Endometrium (tissue), 2 donors: ENCODE results near the gene CTBP2.
"Not testable (repeated sequence)": the region's sequence is repeated elsewhere in the genome, so short reads cannot be mapped to it uniquely, and the experiment has no call there.

Source experiments
- FAIRE-seq: peaks from 2 replicates; lab custom pipeline; 2012; peaks lifted over from hg19 to GRCh38; lab: Jason Lieb, UNC
- donor health status: control.
- donor health status: control.

The CTBP2 gene

DNA sequence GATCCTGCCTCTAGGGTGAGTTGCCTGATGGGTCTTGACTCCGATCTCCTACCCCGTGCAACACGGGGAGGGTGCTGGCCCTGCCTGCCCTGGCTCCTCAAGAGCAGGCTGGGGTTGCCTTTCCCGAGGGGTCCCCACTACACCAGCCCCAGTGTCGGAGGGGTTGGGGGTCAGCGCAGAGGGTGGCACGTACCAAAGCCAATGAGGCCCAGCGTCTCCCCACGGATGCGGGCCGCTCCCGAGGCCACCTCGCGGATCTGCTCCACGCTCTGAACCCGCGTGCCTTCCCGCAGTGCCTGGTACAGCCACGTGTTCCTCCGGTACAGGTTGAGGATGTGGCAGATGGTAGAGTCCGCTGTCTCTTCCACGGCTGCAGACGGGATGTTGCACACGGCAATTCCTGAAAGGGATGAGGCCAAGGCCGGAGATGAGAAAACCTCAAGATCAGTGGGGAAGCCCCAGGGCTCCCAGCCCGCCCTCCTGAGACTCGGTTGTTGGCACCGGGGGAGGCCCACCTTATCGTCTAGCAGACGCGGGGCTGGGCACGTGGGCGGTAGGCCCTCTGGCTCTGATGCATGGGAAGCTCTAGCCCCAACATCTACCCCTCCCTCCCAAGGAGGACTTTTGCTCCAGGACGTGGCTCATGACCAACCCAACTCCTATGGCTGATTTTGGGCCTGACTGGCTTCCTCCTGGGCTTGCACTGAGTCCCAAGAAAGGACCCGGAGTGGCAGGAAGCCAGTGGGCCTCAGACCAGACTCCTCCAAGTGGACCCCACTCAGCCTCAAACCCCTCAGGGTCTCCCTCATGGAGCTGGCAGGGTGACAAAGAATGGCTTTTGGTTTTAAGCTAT is 162.4 kb downstream of the CTBP2 start:
- FAIRE-seq = no peak

DNA sequence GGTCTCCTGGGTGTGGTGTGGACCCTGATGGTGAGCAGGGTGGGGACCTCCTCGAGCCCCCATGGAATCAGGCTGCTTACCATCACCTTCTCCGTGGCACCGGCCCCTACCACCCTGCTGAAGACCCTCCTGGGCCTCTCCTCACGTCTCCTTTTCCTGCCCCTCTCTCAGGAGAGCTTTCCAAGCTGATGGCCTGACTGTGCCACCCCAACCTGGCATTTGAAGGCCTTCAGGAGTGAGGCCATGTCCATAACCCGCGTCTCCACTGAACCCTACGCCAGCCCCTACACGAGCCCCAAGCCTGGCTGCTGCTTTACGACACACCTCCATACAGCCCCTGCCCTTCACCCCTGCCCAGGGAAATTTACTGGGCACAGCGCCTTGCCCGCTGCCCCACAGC is 163.1 kb downstream of the CTBP2 start:
- FAIRE-seq = no peak

DNA sequence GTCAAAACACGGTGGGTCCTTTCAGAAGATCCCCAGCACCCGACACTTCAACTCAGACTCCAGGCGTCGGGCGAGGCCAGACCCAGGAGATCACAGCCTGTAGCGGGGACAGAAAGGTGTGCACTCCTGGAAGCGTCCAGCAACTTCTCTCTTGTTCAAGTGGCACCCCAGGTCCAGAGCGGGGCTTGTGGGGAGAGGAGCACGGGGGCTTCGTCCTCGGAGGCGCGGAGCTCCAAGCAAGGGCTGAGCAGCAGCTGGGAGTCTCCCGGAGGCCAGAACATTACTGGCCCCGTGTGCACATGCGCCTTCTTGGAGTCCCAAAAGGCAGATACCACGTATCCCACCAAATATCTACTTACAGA is 163.5 kb downstream of the CTBP2 start:
- FAIRE-seq = no peak

DNA sequence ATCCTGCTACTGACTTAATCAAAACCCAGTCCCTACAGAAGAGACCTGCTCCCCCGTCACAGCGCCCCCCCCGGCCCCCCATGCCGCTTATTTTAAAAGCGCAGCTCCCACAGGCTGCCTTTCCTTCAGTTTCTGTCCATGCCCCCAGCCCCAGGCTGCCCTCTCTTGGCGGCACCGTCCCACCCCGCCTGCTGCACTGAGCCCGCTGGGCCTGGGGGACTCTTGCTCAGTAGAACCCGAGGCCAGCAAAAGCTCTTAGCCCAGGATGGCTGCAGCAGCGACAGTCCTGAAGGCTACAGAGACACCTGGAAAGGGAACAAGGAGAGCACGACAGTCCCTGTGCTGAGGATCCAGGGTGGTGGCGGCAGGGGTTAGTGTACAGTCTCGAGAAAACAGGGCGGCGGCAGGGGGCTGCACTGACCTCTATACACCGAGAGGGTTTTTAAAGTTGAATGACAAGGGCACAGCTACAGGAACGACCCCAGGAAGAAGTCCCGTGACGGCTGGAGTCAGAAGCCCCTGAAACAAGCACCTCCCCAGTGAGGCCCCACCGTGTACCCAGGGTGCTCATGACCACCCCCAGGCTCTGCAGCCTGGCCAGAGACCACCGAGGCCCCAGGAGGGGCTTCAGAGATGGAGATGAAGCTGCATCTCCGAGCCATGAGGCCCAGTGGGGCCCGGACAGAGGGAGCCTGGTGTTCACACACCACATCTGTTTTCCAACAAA is 164.1 kb downstream of the CTBP2 start:
- FAIRE-seq = no peak

DNA sequence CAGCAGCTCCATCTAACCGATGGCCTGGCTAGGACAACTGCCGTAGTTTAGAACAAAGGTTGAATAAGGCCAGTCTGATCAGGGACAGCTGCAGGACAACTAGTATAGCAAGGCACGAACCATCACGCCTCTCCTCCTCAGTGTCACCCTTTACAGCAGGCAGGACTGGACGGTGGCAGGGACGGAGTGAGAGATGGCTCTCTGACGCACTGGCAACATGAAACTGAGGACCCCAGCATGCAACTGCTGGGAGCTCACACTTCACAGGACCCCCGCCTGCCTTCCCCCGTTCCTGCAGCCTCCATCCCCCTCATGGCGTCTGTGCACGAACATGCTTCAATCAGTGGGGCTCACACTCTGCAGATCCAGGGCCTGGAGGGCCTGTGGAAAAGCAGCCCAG is 164.8 kb downstream of the CTBP2 start:
- FAIRE-seq = no peak

DNA sequence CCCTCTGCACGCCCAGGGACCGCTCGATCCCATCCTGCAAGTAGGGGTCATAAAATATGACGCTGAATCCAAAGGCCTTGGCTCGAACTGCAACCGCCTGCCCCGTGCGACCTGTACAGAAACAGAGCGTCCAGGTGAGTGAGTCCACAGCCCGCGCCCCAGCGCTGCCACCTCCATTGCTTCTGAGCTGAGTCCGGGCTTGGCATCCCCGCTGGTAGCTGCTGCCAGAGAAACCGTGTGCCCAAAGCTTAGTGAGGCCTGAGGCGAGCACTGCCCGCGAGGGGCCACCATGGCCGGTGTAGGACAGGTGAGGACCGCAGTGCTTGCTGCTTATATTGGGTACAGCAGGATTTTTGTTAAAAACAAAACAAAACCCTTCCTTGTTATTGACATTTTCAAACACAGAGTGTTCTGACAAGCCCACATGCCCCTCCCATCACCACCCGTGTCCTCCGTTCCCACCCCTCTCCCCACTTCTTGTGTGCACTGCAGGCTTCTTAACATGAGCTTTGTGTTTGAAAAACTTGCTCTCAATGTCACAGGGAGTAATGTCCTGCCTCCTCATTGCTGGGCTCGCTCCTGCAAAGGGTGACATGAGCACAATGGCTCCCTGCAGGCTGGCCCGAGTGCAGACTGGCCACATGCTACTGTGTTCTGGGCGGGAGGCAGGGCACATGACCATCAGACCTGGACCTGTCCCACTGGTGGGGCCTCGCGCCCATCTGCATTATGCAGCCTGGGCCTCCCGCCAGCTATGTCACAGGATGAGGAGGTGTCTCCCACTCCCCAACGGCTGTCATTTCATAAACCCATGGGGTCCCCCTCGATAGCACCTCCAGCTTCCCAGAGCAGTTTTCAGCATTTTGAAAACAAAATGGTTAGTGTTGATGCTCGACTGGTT is 165.5 kb downstream of the CTBP2 start:
- FAIRE-seq = no peak

DNA sequence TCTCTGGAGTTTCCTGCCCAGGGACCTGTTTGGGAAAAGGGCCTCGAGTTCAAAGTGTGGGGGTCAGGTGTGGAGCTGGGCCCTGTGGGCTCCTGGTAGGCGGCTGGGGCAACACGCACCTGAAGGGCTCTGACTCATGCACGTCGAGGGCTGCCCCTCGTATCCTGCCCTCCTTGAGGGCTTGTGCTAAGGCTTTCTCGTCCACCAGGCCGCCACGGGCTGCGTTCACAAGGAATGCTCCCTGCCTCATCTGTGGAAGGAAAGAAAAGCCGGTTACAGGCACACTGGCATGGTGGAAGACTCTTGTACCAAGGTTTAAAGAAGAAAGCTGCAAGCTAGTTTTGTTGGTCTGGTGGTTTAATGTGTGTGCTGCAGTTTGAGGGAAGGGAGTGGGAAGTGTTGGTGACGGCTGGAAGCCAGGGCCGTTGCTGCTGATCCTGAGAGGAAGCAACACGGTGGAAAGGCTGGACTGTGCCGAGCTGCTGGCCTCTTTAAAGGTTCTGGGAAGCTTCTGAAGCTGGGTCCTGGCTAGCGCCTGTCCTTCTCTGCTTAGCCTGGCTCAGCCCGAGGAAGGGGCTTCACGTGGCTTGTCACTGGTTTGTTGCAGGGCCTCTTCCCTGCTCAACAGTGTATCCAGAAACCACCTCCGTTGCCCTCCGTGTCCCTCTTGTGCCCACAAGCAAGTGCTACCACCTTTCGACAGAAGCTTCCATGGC is 166.5 kb downstream of the CTBP2 start:
- FAIRE-seq = no peak

DNA sequence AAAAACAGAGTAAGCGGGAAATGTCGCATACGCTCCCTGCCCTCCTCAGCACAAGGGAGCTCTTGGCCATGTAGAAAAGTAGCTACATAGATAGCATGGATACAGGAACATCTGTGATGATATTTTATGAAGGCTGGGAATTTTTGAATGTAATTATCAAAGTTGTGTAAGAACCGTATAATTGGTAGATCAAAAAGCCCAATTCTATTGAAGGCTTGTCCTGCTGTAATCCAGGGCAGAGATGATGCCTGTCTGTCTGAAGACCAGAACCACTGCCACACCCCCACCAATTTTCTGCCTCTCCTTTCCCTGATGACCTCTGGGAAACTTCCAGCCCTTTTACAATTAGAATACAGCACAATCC is 167.0 kb downstream of the CTBP2 start:
- no peak for FAIRE-seq

DNA sequence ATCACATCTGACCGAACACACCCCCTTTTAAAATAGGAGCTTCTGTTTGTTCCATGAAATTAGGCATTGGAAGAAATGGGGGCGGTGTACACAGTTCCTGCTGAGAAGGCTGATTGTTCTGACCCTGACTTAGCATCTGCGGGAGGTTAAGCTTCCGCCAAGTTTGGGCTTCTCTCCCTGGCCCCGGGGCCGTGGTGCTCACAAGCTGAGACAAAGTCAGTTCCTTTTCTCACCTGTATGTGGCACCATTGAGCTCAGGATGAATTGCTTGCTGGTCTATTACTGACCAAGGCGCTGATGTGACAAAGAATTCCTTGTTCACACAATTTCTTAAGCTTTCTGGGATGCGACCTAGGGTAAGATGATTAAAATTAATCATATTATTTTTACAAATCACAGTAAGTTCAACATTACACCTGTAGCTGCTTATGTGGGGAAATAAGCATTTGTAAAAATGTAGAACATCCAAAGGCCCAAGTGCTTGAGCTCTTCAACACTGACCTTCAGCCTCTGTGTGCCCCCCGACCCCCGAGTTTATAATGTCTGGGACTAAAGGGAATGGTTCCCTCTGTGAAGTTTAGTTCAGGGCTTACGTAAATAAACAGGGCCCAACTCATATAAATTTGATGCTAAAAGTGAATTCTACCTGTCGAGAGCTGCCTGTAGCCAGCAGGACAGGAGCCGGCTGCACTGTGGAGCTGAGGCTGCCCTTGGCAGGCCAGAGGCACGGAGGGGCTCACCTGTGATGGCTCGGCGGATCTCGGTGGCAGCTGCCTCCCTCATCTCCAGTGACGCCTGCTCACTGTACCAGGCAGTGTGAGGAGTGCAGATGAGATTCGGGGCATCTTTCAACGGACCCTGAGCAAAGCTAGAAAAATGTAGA is 167.7 kb downstream of the CTBP2 start:
- peak; percentile 23 for FAIRE-seq

DNA sequence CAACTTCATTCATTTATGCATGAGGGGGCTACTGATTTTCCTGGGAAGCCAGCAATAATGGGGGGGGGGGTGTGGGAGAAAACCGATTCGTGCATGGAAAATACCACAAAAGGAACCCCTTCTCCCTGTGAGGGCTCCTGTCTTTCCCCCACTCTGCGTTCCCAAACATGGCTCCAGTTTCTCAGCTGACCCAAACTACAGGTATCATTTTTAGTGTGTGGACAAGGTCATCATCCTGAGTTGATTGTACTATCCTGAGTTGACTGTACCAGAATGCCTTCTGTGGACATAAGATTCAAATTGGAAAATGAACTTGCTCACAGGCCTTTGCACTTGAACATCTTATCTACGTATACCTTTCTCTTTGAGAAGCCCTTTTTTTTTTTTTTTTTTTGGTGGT is 168.5 kb downstream of the CTBP2 start:
- no peak for FAIRE-seq

DNA sequence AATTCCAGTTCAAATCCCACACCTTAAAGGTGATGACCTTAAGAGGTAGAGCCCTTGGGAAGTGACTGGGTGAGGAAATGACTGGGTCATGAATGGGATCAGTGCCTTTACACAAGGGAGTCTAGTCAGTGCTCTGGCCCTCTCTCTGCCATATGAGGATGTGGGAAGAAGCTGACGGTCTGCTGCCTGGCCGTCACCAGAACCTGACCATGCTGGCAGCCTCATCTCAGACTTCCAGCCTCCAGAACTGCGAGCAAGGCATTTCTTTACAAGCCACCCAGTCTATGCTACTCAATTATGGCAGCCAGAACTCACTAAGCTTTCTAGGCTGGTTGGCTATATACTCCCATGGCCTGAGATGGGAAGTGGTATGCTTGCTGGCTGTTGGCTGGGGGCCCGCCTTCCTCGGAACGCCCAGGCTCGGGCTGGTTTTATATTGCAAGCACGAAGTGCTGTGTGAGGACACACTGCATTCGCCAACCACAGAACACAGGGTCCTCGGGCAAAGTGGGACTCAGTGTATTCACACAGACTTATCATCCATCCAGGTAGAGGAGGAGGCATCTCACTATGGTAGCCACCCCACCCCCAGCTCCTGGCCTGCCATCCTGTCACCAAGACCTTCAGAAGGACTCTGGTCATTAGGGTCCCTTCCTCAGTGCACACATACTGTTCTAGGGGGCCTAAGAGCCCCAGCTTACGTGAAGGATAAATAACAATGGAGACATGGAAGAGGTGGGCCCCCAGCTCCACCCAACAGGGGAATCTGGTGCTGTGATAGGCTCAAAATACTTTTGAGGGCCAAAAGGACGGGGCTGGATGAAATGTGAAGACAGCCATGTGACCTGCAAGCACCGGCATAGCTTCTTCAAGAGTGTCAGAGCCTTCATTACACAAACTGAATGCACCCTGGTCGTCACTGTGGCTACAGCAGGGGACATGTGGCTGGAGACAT is 169.4 kb downstream of the CTBP2 start:
- FAIRE-seq = no peak

DNA sequence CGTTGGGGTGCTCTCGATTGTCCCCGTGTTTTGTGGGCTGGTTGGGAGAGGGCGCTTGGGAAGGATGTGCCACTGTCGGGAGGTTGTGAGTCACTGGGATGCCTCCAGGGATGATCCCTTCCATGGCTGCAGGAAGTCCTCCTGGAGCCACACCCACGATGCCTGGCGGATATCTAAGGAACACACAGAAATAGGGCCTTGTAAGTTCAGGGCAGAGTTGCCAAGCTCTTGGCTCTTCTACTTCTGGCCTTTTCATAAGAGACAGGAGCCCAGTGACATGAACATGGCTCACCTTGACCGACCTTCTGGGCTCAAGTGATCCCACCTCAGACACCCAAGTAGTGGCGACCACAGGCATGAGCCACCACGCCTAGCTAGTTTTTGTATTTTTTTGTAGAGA is 170.8 kb downstream of the CTBP2 start:
- FAIRE-seq = no peak

DNA sequence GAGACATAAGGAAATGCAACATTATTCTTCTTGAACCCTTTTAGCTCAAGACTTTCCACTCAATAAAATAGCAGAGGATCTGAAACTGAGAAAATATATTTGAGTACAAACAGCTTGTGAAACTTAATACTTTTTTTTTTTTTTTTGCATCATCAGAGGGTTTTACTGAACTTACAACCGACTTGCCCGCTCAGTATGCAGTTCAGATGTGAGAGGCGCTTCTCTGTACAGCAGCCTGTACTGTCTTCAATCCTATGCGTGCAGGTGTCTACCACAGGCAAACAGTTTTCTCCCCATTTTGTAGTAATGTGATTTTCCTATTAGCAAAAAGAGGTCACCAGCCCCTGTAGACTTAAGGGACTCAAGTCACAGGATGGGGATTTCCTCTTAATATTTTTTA is 171.6 kb downstream of the CTBP2 start:
- not testable (repeated sequence) for FAIRE-seq

DNA sequence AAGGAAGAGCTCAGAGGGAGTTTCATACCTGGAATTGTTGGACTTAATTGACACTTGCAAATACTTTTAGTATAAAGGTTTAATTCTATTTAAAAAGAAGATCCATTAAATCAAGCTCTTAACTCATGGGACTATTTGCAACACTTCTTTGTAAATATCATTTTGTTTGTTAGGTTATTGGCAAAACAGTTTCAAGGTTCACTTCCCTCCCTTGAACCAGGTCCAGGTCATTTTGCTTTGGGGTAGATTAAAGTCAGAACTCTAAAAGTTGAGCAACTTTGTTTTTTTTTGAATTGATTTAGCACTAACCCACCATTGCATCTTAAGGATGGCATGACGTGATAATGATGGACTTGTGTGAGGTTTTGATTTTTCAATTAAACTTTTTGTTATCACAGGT is 172.6 kb downstream of the CTBP2 start:
- FAIRE-seq = no peak

DNA sequence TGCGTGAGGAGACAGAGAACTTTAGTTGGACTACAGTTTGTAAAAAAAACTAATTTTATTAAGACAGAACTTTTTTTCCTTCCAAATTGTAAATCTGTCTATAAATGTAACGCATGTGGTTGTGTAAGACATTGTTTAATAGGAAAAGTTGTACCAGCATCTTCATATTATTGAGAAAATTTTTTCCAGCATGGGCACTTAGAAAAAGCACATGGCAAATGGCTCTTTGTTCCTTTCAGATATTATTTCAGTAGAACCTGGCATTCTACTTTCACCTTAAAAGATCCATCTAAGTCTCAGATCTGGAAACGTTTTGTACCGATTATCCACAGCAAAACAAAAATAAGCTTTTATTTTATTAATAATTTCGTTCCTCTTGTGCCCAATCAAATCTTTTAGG is 175.2 kb downstream of the CTBP2 start:
- FAIRE-seq = no peak

DNA sequence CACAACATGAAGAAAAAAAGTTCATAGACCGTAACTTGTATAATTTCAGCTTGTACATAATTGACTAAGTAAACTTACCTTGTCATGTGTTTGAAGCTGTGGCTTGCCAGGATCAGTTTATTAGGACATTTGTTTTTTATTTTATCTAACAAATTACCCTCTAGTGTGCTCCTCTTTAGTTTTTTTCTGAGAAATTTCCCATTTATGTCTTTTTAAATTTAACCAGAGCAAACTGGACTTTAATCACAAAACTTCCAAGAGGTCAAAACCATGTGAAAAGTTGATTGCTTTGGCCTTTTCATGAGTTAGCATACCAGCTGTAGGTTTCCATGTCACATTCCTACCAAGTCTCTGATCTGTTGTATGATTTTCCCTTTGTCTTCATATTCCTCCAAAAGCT is 176.0 kb downstream of the CTBP2 start:
- no peak for FAIRE-seq

DNA sequence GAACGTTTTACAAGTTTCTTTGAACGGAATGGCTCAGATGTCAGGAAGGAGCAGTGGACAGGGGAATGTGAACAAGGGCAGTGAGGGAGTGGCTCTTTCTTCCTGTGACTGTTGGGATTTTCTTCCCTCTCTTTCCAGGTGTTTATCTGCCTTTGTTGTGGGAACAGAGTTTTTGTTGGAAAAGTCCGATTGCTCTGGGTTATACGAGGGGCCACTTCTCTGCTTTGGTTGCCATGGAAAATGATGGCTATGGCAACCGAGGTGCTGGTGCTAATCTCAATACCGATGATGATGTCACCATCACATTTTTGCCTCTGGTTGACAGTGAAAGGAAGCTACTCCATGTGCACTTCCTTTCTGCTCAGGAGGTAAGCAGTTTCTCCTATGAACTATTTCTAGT is 177.0 kb downstream of the CTBP2 start:
- FAIRE-seq = no peak

DNA sequence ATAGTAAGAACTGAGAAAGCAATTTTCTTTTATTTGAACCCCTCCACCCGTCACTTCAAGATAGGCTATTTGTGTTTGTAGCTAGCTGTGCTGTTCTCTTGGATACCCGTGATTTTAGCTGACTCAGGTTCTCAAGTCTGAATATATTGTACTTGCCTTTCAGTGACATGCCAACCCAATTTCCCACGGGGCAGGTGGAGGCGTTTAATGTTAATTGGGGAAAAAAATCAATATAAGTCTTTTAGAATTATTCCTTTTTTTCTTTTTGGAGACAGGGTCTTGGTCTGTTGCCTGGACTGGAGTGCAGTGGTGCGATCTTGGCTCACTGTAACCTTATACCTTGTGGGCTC is 182.0 kb downstream of the CTBP2 start:
- FAIRE-seq = no peak

DNA sequence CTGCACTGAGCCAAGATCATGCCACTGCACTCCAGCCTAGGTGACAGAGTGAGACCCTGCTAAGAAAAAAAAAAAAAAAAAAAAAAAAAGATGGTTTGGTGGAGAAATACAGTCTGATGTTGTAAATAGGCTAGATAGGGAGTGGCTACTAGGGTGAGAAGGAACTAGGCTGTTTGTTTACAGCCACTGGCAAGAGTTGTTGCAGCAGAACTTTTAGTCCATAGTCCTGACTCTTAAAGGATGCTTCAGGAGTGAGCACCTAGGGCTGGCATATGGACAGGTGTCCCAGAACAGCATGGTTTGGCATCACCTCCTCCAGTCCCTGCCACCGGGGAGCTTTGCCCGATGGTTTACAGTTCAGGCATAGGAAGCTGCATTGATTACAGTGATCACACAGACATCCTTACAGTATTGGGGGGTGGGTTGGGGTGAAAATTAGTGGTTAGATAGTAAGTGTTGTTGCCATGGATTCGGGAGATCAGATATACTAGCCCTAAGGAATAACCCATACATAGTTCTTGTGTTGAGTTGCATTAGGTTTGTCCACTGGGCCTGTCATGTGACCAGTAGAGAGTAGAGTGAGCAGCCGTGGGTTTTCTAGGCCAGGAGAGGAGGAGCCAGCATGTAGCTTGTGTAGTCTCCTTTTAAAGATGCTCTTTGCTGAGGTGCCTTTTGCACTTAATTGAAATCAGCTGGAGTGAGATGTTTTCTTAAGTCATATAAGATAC is 182.6 kb downstream of the CTBP2 start:
- no peak for FAIRE-seq
